Measurements from ENCODE around the gene RAD50.

RAD50 gene

DNA sequence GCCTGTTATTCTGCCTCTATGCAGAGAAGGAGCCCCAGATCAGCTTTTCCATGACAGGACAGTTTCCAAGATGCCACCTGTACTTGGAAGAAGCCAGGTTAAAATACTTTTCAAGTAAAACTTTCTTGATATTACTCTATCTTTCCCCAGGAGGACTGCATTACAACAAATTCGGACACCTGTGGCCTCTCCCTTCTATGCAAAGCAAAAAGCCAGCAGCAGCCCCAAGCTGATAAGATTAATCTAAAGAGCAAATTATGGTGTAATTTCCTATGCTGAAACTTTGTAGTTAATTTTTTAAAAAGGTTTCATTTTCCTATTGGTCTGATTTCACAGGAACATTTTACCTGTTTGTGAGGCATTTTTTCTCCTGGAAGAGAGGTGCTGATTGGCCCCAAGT is 116.7 kb downstream of the RAD50 start:
- in situ Hi-C loops (cut with HindIII; ENCODE audit: low pct_ligation_motif_present, low sequenced_read_pairs), result no loop called here
- Histone ChIP-seq H3K27ac (no peak overlapping the region), H3K27me3 (replicated peaks) (no peaks in the 10 kb centered on the region), H3K36me3 (replicated peaks) (no peaks in the 10 kb centered on the region), H3K4me3 (ENCODE audit: low read depth, low read length) (no peak overlapping the region)
- TF ChIP-seq, protein P1, sequence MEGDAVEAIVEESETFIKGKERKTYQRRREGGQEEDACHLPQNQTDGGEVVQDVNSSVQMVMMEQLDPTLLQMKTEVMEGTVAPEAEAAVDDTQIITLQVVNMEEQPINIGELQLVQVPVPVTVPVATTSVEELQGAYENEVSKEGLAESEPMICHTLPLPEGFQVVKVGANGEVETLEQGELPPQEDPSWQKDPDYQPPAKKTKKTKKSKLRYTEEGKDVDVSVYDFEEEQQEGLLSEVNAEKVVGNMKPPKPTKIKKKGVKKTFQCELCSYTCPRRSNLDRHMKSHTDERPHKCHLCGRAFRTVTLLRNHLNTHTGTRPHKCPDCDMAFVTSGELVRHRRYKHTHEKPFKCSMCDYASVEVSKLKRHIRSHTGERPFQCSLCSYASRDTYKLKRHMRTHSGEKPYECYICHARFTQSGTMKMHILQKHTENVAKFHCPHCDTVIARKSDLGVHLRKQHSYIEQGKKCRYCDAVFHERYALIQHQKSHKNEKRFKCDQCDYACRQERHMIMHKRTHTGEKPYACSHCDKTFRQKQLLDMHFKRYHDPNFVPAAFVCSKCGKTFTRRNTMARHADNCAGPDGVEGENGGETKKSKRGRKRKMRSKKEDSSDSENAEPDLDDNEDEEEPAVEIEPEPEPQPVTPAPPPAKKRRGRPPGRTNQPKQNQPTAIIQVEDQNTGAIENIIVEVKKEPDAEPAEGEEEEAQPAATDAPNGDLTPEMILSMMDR (IDR thresholded peaks at IDR 0.05; ENCODE audit: low read depth, low read length, missing control alignments), result no peak
- DNase-seq, result no peak

DNA sequence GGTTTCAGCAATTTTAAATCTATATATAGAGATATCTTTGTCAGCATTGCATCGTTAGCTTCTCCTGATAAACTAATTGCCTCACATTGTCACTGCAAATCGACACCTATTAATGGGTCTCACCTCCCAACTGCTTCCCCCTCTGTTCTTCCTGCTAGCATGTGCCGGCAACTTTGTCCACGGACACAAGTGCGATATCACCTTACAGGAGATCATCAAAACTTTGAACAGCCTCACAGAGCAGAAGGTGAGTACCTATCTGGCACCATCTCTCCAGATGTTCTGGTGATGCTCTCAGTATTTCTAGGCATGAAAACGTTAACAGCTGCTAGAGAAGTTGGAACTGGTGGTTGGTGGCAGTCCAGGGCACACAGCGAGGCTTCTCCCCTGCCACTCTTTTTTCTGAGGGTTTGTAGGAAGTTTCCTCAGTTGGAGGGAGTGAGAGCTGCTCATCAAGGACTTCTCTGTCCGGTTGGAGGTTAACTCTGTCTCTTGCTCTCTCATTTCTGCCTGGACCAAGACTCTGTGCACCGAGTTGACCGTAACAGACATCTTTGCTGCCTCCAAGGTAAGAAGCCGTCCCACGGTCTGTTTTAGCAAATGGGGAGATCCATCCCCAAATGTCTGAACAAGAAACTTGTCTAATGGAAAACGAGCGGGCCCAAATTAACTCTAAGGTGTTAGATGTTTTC is 117.3 kb downstream of the RAD50 start, which contains the start of gene IL4:
Gene IL4, plus strand, starts transcription at position 51 of the 692 bp plus-strand sequence. Its CDS starts 62 bp downstream, at position 113.
- in situ Hi-C loops (cut with HindIII; ENCODE audit: low pct_ligation_motif_present, low sequenced_read_pairs), result no loop called here
- H3K4me3 ChIP-seq (ENCODE audit: low read depth, low read length), result no peak within 1 kb of the TSS
- TF ChIP-seq, protein P1 (IDR thresholded peaks at IDR 0.05; ENCODE audit: low read depth, low read length, missing control alignments), result no peak
- peak within 1 kb of the TSS; percentile 74 for H3K27ac ChIP-seq
- no peaks in the 10 kb centered on the region for H3K27me3 ChIP-seq (replicated peaks)
- no peaks in the 10 kb centered on the region for H3K36me3 ChIP-seq (replicated peaks)
- no peak for DNase-seq

DNA sequence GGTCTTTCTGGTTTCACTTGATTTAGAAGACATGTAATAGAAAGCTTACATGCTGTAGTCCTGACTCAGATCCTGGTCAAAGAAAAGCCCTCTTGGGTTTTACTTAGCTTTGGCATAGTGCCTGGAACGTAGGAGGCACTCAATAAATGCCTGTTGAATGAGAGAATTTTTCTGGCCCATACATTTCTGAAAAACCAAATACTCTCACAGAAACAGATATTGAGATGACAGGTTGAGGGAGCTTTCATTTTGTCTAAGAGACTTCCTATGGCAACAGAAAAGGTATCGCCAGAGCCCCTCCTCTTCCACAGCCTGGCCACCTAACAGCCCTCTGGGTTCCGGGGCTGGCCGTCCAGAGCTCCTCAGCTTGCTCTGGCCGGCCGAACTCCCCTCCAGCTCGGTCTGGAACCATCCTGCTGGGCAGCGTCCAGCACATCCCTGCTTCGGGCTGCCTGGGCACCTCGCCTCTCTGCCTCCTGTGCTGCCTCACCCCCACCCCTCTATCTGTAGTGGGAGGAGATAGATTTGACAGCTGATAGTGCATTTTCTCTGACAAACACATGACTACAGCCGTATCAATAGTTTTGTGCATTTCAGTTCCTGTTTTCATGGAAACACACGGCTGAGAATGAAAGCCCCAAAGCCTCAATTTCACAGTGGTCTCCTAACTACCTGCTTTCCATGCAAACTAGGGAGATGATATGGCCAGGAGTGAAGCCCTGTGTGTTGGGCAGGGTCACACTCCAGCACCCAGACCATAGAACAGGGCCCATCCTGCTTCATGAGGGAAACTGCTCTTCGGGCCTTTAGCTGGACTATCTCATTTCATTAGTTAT is 118.1 kb downstream of the RAD50 start:
- Histone ChIP-seq H3K27ac (peak overlapping the region; percentile 74), H3K27me3 (replicated peaks) (no peaks in the 10 kb centered on the region), H3K36me3 (replicated peaks) (no peaks in the 10 kb centered on the region), H3K4me3 (ENCODE audit: low read depth, low read length) (no peak overlapping the region)
- in situ Hi-C loops (cut with HindIII; ENCODE audit: low pct_ligation_motif_present, low sequenced_read_pairs), result no loop called here
- TF ChIP-seq, protein P1 (IDR thresholded peaks at IDR 0.05; ENCODE audit: low read depth, low read length, missing control alignments), result no peak
- DNase-seq, result peak; percentile 94

DNA sequence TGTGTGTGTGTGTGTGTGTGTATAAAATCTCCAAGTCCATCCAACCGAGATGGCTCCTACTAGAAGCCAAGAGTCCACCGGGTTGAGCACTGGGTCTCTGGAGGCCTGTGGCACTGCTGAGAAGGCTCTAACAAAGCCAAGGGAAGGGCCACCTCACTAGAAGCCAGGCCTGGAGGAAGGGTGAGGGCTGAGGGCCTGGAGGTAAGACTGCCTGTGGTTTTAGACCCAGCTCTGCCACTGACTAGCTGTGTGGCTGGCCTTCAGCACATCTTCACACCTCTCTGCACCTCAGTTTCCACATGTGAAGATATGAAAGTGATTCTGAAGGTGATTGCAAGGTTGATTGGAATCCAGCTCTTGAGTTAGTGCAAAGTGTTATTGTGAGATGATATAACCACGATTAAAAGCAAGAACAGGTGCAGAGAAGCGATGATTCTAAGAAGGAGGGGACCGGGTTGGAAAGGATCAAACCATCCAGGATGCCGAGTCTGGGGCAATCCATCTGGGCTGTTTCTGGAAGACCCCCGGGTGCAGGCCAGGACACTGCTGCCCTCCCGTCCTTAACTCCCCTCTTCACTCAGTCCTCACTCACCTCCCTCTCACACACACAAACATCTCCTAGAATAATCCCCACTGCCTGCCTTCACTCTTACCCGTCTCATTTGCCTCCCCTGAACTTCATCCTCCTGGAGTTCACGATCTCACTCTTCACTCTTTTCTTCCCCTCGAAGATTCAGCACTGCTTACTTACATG is 119.3 kb downstream of the RAD50 start:
- Histone ChIP-seq H3K4me3 (ENCODE audit: low read depth, low read length) (no peak overlapping the region), H3K27me3 (replicated peaks) (no peaks in the 10 kb centered on the region), H3K27ac (no peak overlapping the region), H3K36me3 (replicated peaks) (no peaks in the 10 kb centered on the region)
- in situ Hi-C loops (cut with HindIII; ENCODE audit: low pct_ligation_motif_present, low sequenced_read_pairs), result no loop called here
- DNase-seq, result no peak
- TF ChIP-seq, protein P1 (IDR thresholded peaks at IDR 0.05; ENCODE audit: low read depth, low read length, missing control alignments), result no peak

DNA sequence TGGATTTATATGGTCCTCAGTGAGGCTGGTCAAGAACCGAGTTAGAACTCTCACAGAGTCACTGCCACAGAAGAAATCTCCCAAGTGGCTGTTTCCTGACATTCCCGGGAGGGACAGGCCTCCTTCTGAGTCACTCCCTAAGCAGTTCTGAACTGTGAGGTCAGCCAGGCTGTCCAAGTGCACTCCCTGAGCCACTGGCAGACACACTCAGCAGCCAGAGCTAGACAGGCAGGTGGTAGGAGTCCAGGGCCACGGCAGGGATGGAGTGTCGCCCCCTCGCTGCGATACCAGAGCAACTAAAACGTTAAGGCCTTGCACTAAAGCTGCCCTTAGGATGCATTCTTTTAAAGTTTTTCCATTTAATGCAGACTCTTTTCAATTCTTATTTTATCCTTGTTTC is 120.4 kb downstream of the RAD50 start:
- H3K27me3 ChIP-seq (replicated peaks), result no peaks in the 10 kb centered on the region
- in situ Hi-C loops (cut with HindIII; ENCODE audit: low pct_ligation_motif_present, low sequenced_read_pairs), result no loop called here
- H3K27ac ChIP-seq, result no peak overlapping the region
- peak; percentile 90 for DNase-seq
- TF ChIP-seq, protein P1 (IDR thresholded peaks at IDR 0.05; ENCODE audit: low read depth, low read length, missing control alignments), result peak; percentile 72
- H3K36me3 ChIP-seq (replicated peaks), result no peaks in the 10 kb centered on the region
- H3K4me3 ChIP-seq (ENCODE audit: low read depth, low read length), result no peak overlapping the region
